ENCODE data around the gene BPIFB3.

BPIFB3 gene, protein sequence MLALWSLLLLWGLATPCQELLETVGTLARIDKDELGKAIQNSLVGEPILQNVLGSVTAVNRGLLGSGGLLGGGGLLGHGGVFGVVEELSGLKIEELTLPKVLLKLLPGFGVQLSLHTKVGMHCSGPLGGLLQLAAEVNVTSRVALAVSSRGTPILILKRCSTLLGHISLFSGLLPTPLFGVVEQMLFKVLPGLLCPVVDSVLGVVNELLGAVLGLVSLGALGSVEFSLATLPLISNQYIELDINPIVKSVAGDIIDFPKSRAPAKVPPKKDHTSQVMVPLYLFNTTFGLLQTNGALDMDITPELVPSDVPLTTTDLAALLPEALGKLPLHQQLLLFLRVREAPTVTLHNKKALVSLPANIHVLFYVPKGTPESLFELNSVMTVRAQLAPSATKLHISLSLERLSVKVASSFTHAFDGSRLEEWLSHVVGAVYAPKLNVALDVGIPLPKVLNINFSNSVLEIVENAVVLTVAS

DNA sequence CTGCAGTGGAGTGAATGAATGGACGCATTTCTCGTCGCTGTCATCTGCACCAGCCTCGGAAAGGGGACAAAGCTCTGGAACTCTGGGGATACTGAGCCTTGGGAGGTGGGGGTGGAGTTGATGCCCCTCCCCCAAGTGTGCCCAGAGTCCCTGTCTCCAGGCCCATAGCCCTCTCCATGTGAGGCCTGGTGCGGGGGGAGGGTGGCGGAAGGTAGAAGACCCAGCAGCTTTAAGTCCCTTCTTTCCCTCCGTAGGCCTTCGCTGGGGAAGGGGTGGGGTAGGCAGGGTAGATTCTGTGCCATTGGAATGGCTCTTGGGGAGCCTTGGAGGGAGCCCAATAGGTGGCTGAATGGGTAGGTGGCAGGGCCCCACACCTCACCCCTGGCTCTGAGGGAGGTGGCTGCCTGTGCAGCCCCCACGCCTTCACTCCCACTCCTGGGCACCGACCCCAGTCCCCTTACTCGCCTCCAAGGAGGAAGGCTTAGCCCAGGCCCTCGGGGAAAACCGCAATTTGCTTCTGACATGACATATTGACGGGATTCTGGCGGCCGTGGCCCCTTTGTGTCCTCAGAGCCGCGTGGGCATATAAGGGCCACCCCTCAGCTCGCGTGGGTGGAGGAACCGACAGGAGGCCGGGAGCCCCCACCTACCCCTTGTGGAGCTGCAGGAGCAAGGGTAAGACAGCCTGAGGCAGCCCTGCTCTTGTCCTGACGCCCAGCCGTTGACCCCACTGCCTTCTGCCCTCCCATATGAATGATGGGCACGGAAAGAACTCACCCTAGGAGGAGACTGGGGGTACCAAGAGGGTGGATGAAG, at the start of gene BPIFB3:
BPIFB3 (plus strand) TSS at position 613 of the 816 bp plus-strand sequence. CDS start 1,533 bp downstream, outside the sequence.
- DNase-seq = no peak

- no peak for DNase-seq
Measured at GRCh38 chr20:33004141-33004751, 49.5 kb upstream of the BPIFB3 start, which contains the start of gene SUN5. TSS of gene SUN5 (minus strand) at chr20:33004433. CDS start at chr20:33004340, 93 bp downstream.

GRCh38 chr20:33005132-33005566, 48.6 kb upstream of the BPIFB3 start:
- peak; percentile 40 for DNase-seq

DNA sequence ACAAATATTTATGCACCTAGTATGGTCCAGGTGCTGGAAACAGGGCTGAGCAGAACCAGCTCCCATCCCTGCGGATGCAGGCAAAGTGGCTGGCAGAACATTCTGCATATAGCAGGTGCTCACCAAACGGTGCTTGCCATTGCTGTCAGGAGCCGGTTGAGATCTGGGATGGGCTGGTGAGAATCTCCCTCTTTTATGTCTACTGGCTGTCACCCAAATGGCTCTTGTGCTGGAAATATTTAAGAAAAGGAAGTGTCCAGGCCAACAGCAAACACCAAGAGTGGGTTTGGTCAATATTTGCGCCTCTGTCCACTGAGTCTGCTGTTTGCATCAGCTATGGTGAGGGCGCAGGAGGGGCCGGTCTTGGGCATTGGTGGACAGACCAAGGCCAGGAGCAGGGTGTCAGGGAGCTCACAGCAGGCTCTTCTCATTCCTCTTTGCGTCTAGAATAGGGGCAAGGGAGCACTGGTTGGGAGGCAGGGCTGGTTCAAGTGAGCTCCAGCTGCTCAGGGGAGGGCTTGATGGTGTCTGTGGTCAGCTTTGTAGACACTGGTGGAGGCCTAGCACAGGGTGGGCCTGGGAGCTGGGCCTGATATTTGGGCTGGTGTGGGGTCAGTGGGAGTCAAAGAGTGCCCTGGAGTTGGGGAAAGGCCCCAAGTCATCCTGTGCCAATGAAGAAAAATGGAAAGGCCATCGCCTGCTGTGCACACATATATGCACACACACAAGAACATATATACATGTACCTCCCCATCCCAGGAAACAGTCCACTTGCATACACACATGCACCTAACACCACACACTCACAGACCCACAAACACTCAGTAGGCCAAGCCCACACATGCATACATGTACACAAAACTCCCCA, 47.6 kb upstream of the BPIFB3 start:
- no peak for DNase-seq

- no peak for DNase-seq
Measured at GRCh38 chr20:33006776-33007375, 46.8 kb upstream of the BPIFB3 start.

DNA sequence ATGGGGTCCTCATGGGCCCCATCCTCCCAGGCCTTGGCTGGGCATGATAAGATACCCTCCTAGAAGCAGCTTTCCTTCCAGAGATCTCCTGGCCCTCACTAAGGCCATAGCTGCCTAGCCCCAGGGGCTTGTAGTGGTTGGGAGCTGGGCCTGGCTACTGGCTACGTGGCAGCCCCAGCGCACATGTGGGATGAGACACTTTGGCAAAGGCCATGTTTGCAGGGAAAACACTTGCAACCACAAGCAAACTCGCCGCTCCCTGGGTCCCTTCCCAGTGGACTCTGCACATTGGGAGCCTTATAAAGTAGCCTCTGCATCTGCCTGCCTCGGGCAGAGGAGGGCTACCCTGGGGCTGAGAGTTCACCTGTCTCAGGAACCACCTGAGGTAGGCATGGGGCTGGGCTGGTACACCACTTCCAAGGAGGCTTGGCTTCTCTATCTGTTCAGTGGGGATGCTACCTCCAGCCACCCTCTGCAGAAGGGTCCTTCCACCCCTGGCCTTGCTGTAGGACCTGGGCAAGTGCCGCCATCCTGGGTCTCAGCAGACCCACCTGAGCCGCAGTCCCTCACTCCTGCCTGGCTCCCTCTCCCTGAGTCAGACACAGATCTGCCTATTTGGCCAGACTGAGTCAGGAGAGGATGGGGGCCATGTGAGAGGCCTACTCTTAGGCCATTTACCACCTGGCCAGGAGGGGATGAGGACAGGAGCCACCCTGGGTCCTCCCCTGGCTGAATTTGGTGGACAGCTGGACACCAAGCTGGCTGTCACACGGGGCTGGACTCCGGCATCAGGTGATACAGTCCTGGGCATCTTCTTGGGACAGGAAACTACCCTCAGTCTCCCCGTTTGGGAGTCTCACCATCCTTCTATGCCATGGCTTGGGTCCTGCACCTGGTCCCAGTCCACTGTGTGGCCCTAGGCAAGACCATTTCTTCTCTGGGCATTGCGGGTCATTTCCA, 46.0 kb upstream of the BPIFB3 start, which contains the start of gene BPIFB2:
BPIFB2 (plus strand) TSS at position 329 of the 960 bp plus-strand sequence. CDS start 871 bp downstream, outside the sequence.
- DNase-seq = no peak

DNA sequence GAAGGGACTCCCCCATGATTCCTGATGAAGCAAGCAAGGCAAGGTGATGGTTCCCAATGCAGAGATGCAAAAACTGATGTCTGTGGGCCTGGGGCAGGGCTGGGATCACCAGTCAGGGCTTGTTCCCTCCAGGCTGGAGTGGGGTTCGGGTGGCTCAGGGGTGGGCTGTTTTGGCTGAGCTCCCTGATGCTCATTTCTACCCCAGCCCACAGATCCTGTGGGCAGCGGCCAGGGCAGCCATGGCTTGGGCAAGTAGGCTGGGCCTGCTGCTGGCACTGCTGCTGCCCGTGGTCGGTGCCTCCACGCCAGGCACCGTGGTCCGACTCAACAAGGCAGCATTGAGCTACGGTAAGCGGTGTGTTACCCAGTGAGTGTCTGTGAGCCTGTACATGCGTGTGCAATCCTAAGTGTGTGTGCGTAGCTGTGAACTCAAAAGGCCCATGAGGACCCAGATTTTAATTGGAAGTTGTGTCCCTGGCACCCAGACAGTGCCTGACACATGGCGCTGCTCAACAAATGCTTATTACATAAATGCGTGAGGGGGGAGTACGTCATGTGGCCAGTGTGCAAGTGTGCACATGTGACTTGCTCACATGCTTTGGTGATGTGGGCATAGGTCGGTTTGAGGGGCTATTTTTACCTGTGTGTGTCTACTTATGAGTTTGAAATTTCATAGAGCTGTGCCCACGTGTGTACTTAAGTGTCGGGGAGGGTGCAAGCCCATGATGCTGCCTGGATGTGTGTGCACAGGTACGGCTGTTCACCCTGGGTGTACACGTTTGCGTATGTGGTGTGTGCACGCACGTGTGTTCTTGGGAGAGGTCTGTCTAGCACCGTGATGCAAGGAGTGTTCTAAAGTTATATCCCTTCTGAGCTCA, 45.1 kb upstream of the BPIFB3 start:
- no peak for DNase-seq

GRCh38 chr20:33009214-33010132, 44.2 kb upstream of the BPIFB3 start:
- DNase-seq = no peak

DNA sequence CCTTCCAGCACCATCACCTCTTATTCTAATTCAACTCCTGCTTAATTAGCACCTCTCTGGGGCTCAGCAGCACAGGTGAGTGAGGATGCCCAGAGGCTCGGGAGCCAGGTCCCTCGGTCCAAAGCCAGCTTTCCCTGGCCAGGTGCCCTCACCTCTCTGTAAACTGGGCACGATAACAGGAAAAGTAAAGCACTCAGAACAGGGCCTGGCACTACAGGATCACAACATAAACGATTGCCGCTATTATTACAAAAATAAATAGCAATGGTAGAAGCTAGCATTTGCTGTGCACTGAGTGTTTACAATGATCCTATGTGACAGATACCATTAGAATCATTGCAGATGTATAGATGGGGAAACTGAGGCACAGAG, 43.6 kb upstream of the BPIFB3 start:
- DNase-seq = no peak

DNA sequence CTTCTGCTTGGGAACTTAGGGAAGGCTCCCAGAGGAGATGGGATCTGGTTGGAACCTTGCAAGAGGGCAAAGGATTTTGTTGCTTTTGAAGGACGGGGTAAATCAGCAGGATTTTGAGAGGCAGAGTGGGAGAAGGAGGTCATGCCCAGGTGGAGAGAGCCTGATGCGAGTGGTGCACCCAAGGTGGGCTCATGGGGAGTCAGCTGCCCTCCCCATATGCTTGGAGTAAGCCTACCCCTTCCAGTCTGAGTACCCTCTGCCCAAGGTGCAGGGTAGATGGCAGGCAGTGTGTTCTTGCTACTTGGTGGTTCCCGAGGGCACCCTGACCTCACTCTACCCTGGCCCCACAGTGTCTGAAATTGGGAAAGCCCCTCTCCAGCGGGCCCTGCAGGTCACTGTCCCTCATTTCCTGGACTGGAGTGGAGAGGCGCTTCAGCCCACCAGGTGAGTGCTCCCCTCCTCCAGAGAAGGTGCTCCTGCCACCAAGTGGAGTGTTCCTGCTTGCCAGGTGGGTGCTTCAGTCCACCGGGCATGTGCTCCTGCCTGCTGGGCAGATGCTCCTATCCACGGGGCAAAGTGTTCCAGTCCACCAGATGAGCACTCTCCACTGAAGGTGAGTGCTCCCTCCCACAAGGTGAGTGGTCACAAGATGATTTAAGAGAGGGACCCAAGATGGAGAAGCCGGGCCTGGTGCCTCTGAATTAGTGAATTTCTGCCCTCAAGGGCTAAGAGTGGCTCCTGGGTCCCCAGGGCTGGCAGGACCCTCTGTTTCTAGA, 42.8 kb upstream of the BPIFB3 start:
- DNase-seq = no peak

GRCh38 chr20:33012327-33013189, 41.1 kb upstream of the BPIFB3 start:
- no peak for DNase-seq

- no peak for DNase-seq
Measured at GRCh38 chr20:33013701-33014326, 39.9 kb upstream of the BPIFB3 start.

GRCh38 chr20:33014336-33015113, 39.2 kb upstream of the BPIFB3 start:
- DNase-seq = no peak

- DNase-seq = no peak
Measured at GRCh38 chr20:33015114-33015484, 38.6 kb upstream of the BPIFB3 start.

Data from inflammatory macrophage treated with lipopolysaccharide for 4 hours (primary cell).